Adrenal gland (tissue), 12 donors: Measurements from ENCODE around the gene GNG11. TPM values are rescaled to one million over a fixed set of nuclear protein-coding genes. Genes with fewer than 3 reads are reported as not detected.

Experiments used
- DNase-seq, 7 donors: peaks; one replicate each; pipeline ENCODE4 v3.0.0-alpha.2; 2019 to 2020
- H3K27ac ChIP-seq, 5 donors: fragments of 200-600 bp; sonication (generic) in 4 of 5; 1 replicate in 3 of 5; 2 replicates in 2 of 5; pipeline versions ENCODE4 v1.5.1 to v1.8.0; 2016 to 2020; ENCODE audit warnings: mild to moderate bottlenecking in 1 of 5
- H3K27me3 ChIP-seq: fragments of 200-600 bp; 2 replicates; pipeline ENCODE4 v1.8.0; 2021
- H3K36me3 ChIP-seq, 2 donors: fragments of 200-600 bp; replicated peaks in 1 of 2; 1 replicate in 1 of 2; 2 replicates in 1 of 2; pipeline versions ENCODE4 v1.5.1 to v1.8.0; 2018 to 2022
- H3K4me1 ChIP-seq, 2 donors: fragments of 200-600 bp; replicated peaks in 1 of 2; 1 replicate in 1 of 2; 2 replicates in 1 of 2; pipeline versions ENCODE4 v1.5.1 to v1.8.0; 2018 to 2021
- H3K4me3 ChIP-seq, 4 donors: fragments of 200-600 bp; sonication (generic) in 3 of 4; one replicate each; pipeline ENCODE4 v1.5.1; 2016 to 2018
- H3K9me3 ChIP-seq, 3 donors: fragments of 200-600 bp; sonication (generic) in 1 of 3; replicated peaks in 1 of 3; 1 replicate in 2 of 3; 2 replicates in 1 of 3; pipeline versions ENCODE4 v1.5.1 to v1.8.0; 2016 to 2021
- CTCF ChIP-seq, 6 experiments: fragments of 450-650 bp in 4 of 6; fragments of 200-600 bp in 2 of 6; sonication (generic) in 1 of 6; IDR thresholded peaks; 1 replicate in 5 of 6; 2 replicates in 1 of 6; pipeline versions ENCODE4 v1.5.1 to v1.8.0; 2016 to 2021; ENCODE audit warnings: antibody characterized with exemption in 6 of 6, mild to moderate bottlenecking in 2 of 6, moderate library complexity in 1 of 6
- POLR2A ChIP-seq, 2 donors: fragments of 450-650 bp; IDR thresholded peaks; one replicate each; pipeline ENCODE4 v1.6.1; 2017; ENCODE audit warnings: antibody characterized with exemption in 2 of 2, mild to moderate bottlenecking in 2 of 2, moderate library complexity in 1 of 2
- WGBS, 4 donors: extraction: QIAGEN DNeasy Blood & Tissue Kit in 2 of 4; methylation state at CpG; one replicate each; pipeline versions ENCODE4 v1.1.5 to v1.1.7; 2013 to 2017; 5-methylcytosine and 5-hydroxymethylcytosine counted together
- intact Hi-C, 2 donors: fragments of 100-400 bp; cut with DNase I; formaldehyde crosslinking; loops; one replicate each; pipeline versions ENCODE4 v1.14.1 to v1.15.0; 2022 to 2023
- polyA plus RNA-seq, 3 donors: library from polyadenylated mRNA; stranded (reverse); fragments of 200-250 nt in 2 of 3; fragments of 350-450 nt in 1 of 3; fragmentation: Illumina TruSeq in 1 of 3; extraction: RNeasy Lipid Tissue Mini Kit (QIAGEN cat#74804) in 1 of 3; gene quantifications; one replicate each; pipeline ENCODE4 v1.2.3, GENCODE V29; 2013 to 2014
- total RNA-seq, 9 donors: library from RNA; depleted of rRNA in 4 of 9; stranded (reverse); fragments of >200 nt in 4 of 9; fragments of 120-200 nt in 1 of 9; fragmentation: NEBNext Ultra II Directional in 1 of 9; extraction: Animal tissue kit (Norgen Biotek cat#: 25700) in 1 of 9; gene quantifications; one replicate each; pipeline versions ENCODE4 v1.1.0 to v1.2.4, GENCODE V29; 2013 to 2023
- donor health status: healthy with polysubstance abuse.
- donor health status: Bipolar disorder and iron deficiency.
- donor health status: DM: yes; HTN: yes; CAD: no.
- donor health status: DM: no; HTN: no; CAD: no.
- donor health status: DM: no; HTN: no; CAD: no.
- donor health status: DM: yes; HTN: yes; CAD: no.

The GNG11 gene
- total and polyA plus RNA-seq, 12 donors: 8.3 to 39.0 (median 18.2) TPM

- intact Hi-C loops: no loop called here
- DNase-seq: no peak
- no peak overlapping the region for H3K27ac ChIP-seq
These were observed 36.2 kb downstream of the GNG11 start for GRCh38 chr7:93957767-93958166.

GRCh38 chr7:93958216-93958615 lies 36.7 kb downstream of the GNG11 start:
- DNase-seq: no peak
- Histone ChIP-seq H3K4me3 (no peak overlapping the region), H3K9me3 (no peaks in the 10 kb centered on the region), H3K27ac (no peak overlapping the region), H3K36me3 (no peaks in the 10 kb centered on the region), H3K27me3 (no peaks in the 10 kb centered on the region), H3K4me1 (no peaks in the 10 kb centered on the region)
- 81 to 93% (median 89%) methylated on average over 3 of the region's 3 CpGs for WGBS, 4 donors
- intact Hi-C loops: no loop called here
- no peak for TF ChIP-seq CTCF (IDR thresholded peaks at IDR 0.05)
- no peak for TF ChIP-seq POLR2A (IDR thresholded peaks at IDR 0.05)

More at GRCh38 chr7:93957767-93958166, 36.2 kb downstream of the GNG11 start:
- no peaks in the 10 kb centered on the region for H3K36me3 ChIP-seq
- no peaks in the 10 kb centered on the region for H3K9me3 ChIP-seq
- WGBS, 4 donors: 95 to 100% (median 98%) methylated on average over 1 of the region's 1 CpG
- H3K4me1 ChIP-seq: no peaks in the 10 kb centered on the region
- H3K4me3 ChIP-seq: no peak overlapping the region
- no peaks in the 10 kb centered on the region for H3K27me3 ChIP-seq
- no peak for TF ChIP-seq POLR2A (IDR thresholded peaks at IDR 0.05)
- TF ChIP-seq CTCF (IDR thresholded peaks at IDR 0.05): no peak

GRCh38 chr7:93958651-93959050 lies 37.1 kb downstream of the GNG11 start:
- TF ChIP-seq POLR2A (IDR thresholded peaks at IDR 0.05): no peak
- TF ChIP-seq CTCF (IDR thresholded peaks at IDR 0.05): no peak
- WGBS, 4 donors: 84 to 90% (median 86%) methylated on average over 3 of the region's 3 CpGs
- H3K4me3 ChIP-seq: no peak overlapping the region
- no peaks in the 10 kb centered on the region for H3K4me1 ChIP-seq
- no peaks in the 10 kb centered on the region for H3K27me3 ChIP-seq
- H3K9me3 ChIP-seq: no peaks in the 10 kb centered on the region
- no peak for DNase-seq
- H3K36me3 ChIP-seq: no peaks in the 10 kb centered on the region
- H3K27ac ChIP-seq: no peak overlapping the region
- intact Hi-C loops: no loop called here

GRCh38 chr7:93960986-93961385 lies 39.5 kb downstream of the GNG11 start:
- H3K36me3 ChIP-seq: no peaks in the 10 kb centered on the region

More at GRCh38 chr7:93960986-93961385, 39.5 kb downstream of the GNG11 start:
- no peak for DNase-seq
- Histone ChIP-seq H3K27ac (no peak overlapping the region), H3K27me3 (no peaks in the 10 kb centered on the region), H3K4me1 (no peaks in the 10 kb centered on the region), H3K4me3 (no peak overlapping the region), H3K9me3 (no peaks in the 10 kb centered on the region)
- intact Hi-C loops: no loop called here
- TF ChIP-seq POLR2A (IDR thresholded peaks at IDR 0.05) (no peak), CTCF (IDR thresholded peaks at IDR 0.05) (no peak)
- WGBS, 4 donors: 85 to 95% (median 93%) methylated on average over 3 of the region's 3 CpGs
